NCI-H748 treated with DMSO at 0.1 percent for 48 hours (cell line): ENCODE results near the gene TSPAN10.
"Not testable (repeated sequence)": the region's sequence is repeated elsewhere in the genome, so short reads cannot be mapped to it uniquely, and the experiment has no call there.

Source experiments
- DNase-seq: peaks from one replicate; lab custom pipeline; 2025; lab: John Stamatoyannopoulos, UW

Gene TSPAN10

DNA sequence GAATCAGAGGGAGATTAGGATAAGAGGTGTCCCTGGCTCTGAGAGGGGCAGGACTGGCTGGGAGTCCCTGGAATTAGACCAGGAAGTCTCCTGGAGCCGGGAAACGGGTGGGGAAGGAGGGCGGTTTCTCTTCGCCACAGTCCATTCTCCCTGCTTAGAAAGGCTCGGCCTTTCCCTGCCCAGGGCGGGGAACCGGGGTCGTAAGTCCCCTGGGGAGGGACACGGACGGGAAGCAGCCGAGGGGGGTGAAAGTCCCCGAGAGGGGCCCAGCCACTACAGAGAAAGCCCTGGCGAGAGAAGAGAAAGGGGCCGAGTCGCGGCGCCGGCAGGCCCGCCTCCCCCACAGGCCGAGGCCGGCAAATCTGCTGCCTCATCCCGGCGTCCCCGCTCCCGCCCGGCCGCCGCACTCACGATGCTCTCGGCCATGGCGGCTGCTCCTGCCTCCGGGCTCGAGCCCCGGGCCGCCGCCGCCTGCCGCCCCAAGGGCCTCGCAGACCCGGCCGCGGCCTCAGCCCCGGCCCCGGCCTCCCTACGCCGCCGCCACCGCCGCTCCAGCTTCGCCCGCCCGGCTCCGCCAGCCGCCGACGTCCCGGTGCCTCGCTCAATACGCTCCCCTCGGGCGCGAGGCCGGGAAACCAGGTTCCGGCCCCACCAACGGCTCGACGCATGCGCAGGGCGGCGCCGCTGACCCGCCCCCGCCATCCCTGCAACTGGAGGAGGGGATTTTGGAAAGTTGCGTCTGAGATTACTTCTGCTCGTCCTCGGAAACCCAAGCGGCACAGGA, at the start of gene TSPAN10, which contains the start of gene NPLOC4:
Gene TSPAN10 (plus strand): TSS at position 692 of the 784 bp plus-strand sequence. CDS start 5,217 bp downstream, outside the sequence.
Gene NPLOC4 (minus strand): TSS at position 608 of the 784 bp plus-strand sequence. CDS start 182 bp downstream, at position 426.
- peak; percentile 57 for DNase-seq

DNA sequence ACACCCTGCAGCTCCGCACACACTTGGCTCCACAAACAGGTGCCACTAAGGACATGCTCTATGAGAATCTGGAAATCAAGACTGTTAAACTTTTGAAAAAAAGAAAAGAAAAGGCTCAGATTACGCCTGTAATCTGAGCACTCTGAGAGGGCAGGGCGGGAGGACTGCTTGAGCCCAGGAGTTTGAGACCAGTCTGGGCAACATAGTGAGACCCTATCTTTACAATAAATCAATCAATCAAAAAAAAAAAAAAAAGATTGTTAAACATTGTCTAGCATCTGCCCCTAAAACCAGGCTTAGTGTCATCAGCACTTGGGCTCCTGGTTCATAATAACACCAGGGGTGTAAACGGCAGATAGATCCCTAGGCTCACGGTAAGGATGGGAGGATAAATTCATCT, 47.4 kb upstream of the TSPAN10 start:
- DNase-seq = no peak

DNA sequence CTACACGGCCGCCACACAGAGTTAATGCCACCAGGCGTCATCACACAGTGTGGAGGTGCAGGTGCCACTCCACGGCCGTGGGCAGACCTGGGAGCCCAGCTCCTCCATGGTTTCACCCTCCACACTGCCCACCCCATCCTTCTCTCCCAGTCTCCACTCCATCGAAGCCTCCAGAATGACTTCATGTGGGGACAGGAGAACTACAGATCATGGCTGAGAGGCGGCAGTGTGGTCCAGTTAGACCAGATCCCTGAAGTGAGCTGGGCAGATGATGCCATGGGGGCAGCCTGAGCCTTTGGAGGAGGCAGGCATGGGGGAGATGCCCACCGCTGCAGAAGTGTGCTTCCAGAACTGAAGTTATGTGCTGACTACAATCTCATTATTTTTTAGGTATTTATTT, 46.9 kb upstream of the TSPAN10 start:
- DNase-seq = no peak

DNA sequence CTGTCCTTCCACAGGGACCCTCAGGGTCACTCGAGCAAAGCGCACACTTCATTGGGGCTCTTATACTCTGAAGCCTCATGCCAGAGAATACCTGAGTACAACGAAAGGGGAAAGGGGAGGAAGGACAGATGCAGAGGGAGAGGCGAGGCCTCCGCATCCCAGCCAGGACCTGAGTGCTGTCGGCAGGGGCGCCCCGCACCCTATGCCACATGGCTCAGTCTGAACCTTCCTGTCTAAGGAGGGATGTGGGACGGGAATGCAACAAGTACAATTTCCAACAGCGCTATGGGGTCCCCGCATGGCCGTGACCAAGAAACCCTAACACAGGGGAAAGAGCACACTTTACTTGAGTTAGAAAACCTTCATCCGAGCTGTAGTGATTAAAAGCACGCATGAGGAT, 45.0 kb upstream of the TSPAN10 start:
- no peak for DNase-seq

DNA sequence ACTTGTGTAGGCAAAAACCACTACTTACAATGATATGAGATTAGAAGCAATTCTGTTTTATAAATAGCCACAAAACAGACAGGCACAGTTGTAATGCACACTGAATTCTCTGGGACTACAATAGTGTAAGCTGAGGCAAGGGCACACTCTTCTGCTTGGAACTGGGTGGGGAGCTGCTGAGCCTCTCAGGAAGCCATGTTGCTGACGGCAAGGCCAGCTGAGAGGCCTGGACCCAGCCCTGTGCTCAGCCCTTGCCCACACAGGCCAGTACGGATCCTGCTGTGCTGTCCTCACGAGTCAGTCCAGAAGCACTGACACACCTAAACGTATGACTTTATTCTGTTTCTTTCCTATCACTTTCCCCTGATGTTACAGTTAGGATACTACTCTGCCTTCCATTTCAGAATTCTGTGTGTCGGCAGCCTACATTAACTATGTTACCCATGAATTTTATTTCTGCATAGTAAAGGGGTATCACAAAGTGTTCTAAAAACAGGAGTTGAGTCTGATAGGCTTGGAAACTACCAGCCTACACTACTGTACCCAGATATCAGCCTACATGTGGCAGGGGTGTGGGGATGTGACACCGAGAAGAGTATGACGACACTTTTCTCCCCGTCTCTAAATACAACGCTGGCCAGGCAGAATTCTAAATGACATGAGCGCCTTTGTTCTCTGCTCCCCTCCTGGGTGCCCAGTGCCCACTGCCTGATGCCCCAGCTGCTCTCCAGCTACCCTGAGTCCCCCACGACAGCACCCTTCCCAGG, 43.7 kb upstream of the TSPAN10 start:
- no peak for DNase-seq

DNA sequence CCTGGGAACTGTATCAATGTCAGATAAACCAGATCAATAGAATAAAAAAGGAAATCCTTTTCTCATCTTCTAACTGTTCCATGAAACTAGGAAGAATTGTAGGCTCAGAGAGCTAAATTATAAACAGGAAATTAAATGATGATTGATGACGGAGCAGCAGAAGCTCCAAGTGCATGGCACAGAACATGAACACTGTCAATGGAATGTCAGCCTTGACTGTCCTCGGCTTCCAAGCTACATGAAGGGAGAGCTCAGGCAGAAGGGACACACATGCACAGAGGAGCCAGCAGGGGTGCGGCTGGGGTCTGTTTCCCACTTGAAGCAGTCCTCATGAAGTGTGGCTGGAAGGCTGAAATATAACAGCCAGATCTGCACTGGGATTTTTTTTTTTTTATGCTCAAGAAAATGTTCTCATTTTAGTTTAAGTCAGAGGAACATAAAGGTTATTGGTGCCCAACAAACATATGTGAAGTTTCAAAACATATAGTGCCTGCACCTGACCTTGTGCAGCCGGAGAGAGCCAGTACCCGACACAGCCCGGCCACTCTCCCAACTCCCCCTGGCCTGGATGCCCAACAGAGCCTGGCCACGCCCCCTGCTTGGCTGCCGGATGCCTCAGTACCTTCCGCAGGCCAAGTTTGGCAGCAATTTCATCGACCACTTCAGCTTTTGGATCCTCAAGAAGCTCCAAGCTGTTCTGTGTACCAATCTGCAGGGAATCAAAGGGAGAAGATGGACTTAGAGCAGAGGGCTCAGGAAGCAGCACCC, 37.1 kb upstream of the TSPAN10 start:
- DNase-seq = no peak

DNA sequence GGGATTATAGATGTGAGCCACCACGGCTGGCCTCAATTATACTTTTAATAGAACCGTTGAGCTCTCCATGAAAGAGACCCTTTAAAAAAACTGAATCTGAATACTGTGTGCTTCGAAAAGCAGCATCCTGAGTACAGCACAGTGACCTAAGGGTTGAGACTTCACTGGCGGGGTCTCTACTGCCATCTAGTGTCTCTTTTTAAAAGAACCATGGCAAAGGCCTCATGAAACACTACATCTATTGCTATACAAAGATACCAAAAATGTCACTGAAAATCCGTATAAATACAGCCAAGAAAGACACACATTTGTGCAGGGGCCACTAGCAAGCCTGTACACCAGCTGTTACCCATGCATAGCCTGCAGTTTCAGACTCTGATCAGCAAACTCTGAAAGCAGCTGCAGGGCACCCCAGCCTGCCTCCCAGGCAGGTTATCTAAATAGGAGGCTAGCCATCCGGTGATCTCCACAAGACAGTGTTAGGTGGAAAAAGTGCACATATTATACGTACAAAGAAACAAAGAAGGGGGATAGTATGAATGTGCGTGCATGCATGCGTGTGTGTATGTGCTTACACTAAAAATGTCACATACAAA, 35.4 kb upstream of the TSPAN10 start:
- DNase-seq = peak; percentile 46

DNA sequence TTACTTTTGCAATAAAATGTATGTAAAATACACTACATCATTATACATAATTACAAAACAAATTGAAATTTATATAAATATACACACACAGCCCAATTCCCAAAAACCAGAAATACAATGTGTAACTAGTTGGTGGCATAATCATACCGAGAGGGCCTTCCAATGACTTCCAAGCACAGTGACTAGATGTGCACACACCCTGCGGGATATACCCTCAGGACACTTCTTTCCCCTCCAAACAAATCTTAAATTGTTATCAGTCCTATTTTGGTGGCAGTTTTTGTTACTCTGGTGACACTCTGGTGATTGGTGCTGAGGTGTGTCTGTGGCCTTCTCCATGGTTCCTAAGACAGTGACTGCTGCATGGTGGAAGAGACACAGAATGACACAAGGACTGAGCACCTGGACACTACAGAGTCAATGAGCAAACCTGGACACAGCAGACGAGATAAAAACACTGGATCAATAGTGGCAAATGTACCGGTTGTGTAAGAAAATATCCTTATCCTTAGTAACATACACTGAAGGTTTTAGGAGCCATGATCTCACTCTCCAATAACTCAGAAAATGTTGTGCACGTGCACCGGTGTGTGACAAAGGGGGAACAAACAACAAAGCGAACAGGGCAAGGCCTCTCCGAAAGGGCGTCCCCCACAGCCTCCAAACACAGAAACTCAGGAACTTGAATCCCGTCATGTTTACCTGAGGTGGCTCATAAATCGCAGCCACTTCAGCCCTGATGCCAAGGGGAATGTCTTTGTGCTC, 33.0 kb upstream of the TSPAN10 start:
- DNase-seq = no peak

DNA sequence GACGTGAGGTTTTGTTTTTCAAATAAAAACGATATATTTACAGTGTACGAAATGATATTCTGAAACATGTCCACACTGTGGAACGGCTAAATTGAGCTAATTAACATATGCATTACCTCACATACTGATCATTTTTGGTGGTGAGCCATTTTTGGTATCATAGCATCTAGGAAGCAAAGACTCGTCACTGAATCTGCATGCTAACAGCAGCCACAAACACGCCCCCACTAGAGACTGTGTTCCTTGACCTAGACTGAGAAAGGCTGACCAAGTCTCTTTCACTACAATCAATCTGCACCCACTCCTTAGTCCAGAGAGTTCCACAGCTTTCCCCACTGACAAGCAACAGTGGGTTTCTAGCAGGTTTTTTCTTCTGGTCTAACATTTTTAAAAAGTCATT, 29.6 kb upstream of the TSPAN10 start:
- no peak for DNase-seq

DNA sequence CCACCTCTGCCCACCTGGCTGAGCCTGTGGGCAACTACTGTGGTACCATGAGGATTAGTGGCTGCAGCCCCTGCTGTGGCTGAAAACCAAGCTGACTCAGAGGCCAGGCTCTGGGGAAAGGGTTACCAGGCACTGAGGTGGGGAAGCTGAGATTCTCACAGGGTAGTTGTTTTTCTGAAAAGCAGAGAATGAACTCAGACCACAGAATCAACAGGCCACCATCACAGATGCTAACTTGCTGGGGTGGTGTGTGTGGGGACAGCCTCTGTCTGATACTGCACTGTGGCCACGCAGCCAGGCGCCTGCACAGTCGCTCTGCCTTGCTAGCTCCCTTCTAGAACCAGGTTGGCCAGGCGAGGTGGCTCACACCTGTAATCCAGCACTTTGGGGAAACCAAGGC, 28.9 kb upstream of the TSPAN10 start:
- no peak for DNase-seq

DNA sequence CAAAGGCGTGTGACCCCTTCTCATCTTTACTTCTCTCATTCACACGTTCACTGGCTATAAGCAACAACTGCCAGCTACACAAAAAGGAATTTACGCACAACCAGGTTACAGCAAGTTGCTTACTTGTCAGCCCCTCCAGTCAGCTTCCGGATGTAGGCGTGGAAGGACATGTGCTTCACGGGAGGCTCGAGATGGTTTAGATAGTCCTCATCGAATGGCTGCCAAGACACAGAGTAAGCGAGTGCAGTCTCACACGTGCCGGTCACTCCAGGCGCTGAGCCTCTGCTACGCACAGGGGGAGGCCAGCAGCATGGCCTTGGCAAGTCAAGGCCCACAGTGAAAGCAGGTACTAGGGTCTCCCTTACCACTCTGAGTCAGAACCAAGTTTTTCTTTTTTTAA, 28.4 kb upstream of the TSPAN10 start:
- no peak for DNase-seq

DNA sequence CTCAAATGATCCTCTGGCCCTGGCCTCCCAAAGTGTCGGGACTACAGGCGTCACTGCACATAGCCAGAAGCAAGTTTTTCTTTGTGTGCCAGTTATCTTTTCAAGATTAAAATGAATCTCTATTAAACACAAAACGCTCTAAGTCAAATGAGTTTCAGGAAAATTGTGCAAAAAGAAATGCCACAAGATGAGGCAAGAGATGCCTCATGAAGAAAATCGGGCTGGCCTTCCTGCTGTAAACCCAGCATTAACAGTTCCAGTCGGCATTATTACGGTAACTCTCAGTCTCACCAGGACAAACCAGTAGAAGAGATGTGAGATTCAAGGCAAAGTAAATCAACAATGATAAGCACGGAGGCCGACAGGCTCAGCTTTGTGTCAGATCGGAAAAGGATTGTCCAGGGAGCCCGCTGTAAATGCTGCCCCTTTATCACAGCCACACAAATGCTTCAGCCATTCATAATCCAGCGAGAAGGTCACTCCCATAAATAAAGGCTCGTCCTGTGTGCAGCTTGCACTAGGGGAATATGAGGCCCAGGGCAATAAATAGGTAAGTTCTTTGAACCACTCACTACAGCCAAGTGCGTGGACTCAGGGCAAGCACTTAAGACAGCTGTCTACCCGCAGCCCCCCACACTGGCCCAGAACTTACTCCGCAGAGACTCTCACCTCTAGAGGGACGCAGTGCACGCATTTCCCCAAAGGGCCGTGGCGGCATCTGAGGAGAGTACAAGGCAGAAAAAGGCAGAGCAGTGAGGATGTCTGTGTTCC, 27.3 kb upstream of the TSPAN10 start:
- no peak for DNase-seq

DNA sequence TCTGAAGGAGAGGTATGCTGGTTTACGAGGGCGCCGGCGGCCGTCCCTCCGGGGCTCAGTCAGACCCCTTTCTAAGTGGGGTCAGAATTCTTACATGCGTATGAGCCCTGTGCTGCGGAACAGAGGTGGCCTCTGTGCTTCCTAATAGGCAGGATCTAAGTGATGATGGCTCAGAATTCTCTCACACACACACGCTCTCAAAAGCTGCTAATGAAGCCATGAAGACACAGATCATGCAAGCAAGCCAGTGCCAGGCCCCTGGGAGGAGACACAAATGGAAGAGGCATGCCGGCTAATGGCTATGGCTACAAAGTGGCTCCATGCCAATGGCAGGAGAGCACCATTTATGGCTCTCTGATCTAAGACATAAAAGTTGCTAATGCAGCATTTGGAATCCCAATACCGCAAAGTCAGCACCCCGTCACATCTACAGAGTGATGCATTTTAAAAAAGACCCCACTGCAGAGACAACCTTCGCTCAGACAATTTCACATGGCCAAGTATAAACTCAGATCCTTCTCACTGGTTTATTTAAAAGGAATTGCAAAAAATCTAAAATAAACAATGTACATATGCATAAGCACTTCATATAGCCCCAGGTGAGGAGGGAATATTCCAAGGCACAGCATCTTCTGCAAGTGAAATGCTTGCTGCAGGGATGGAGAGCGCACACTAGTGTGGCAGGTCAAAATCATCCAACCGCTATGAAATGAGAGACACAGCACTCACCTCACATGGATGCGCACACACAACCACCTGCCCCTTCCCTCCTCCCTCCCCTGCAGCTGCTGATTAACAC, 24.6 kb upstream of the TSPAN10 start:
- no peak for DNase-seq

DNA sequence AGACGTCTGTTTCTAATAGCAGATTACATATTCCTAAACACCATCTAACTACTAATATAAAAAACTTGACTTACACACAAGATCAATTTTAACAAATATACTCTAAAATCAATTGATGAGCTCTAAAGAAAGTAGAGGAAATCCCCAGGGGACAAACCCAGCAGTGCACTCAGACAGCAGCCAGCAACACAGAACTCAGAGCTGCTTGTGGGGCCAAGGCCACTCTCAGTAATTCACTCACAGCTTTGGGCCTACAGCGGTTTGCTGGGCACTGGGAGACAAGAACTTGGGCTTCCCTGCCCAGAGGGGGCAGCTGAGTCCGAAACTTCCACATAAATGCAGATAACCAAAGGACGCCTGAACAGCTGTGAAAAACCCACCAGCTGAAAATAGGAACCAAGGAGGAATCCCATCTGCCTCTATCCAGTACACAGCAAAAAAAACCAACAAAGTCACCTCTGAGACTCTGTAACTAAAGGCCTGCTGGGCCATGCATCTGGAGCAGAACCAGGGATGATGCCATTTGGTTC, 21.5 kb upstream of the TSPAN10 start:
- no peak for DNase-seq

DNA sequence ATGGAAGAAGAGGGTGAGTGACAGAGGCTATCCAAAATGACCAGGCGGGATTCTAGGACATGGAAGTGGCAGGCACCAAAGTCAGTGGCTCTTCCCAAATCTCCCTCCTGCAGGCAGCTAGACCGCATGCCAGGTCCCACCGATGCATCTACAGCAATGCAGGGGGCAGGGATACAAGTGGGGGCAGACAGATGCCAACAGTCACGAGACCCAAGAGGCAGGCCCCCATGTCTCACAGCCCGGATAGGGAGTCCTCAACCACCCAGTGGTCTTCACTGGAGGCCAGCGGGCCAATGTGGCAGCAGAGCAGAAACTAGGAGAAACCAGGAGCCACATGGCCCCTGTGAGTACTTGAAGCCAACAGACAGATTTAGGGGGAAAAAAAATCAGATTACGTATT, 20.1 kb upstream of the TSPAN10 start:
- DNase-seq = no peak

DNA sequence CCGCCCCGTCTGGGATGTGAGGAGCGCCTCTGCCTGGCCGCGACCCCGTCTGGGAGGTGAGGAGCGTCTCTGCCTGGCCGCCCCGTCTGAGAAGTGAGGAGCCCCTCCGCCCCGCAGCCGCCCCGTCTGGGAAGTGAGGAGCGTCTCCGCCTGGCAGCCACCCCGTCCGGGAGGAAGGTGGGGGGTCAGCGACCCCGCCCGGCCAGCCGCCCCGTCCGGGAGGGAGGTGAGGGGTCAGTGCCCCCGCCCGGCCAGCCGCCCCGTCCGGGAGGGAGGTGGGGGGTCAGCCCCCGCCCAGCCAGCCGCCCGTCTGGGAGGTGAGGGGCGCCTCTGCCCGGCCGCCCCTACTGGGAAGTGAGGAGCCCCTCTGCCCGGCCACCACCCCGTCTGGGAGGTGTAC, 18.7 kb upstream of the TSPAN10 start:
- not testable (repeated sequence) for DNase-seq

DNA sequence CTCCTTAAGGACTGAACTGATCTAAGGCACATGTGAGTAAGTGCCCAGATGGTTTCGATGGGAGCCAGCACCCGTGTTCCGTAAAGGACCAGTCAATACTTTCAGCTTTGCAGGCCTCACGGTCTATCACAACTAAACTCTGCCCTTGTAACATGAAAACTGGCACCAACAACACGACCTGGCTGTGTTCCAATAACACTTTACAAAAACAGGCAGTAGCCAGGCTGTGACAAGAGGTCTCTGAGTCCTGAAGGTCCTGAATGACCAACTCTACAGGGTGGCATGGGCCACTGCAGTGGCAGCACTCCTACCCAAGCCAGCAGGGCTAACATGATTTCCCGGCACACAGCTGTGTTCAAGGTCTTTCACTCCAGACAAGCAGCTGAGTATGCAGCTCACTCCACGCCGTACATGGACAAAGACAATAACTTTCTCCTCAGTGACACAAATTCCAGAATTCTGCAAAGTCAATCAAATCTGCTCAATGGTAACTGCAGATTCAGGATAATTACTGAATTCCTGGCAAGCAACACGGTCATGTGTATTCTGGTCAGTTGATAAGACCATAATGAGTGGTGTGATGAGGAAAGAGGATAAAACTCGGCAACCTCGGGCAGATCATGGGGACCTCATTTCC, 15.4 kb upstream of the TSPAN10 start:
- no peak for DNase-seq

DNA sequence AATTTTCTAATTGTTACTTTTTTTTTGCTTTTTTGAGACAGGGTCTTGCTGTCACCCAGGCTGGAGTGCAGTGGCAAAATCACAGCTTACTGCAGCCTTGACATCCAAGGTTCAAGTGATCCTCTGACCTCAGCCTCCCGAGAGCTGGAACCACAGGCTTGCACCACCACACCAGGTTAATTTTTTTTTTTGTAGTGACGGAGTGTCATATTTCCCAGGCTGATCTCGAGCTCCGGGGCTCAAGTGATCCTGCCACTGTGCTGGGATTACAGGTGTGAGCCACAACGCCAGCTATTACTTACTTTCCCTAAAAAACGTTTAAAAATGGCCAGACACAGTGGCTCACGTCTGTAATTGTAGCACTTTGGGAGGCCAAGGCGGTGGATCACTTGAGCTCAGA, 6.7 kb upstream of the TSPAN10 start:
- DNase-seq = no peak

DNA sequence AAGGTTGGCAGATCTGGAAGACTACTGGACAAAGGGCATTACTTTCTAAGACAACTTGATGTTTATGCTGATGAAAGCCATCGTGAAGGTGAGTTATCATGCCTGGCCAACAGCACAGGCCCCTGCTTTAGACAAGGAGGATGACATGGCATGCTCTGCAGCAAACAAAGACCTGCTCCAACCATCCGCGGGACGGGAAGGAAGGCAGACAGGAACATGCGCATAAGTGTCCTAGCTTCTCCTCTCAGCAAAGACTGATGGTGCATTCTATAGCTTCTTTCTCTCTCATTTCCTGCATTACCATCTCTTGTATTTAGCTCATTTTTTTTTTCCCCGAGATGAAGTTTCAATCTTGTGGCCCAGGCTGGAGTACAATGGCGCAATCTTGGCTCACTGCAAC, 5.5 kb upstream of the TSPAN10 start:
- DNase-seq = no peak
